Gastroesophageal sphincter (tissue), 4 donors: Measurements from ENCODE around the gene TUBE1. TPM values are rescaled to one million over a fixed set of nuclear protein-coding genes. Genes with fewer than 3 reads are reported as not detected.

Source experiments
- ATAC-seq: fragments of 150-250 bp; one replicate; pipeline ENCODE4 v1.9.1; 2016; ENCODE audit warnings: mild to moderate bottlenecking, moderate library complexity
- H3K27ac ChIP-seq, 4 donors: fragments of 200-600 bp; sonication (generic) in 3 of 4; 1 replicate in 3 of 4; 2 replicates in 1 of 4; pipeline ENCODE4 v1.5.1; 2016 to 2019
- H3K27me3 ChIP-seq: fragments of 200-600 bp; sonication (generic); one replicate; pipeline ENCODE4 v1.5.1; 2019
- H3K36me3 ChIP-seq, 2 donors: fragments of 200-600 bp; sonication (generic); one replicate each; pipeline ENCODE4 v1.5.1; 2019; ENCODE audit warnings: control low read depth in 1 of 2
- H3K4me1 ChIP-seq, 3 donors: fragments of 200-600 bp; sonication (generic); 1 replicate in 2 of 3; 2 replicates in 1 of 3; pipeline ENCODE4 v1.5.1; 2016 to 2019; ENCODE audit warnings: control low read depth in 2 of 3
- H3K4me3 ChIP-seq, 2 donors: fragments of 200-600 bp; sonication (generic); one replicate each; pipeline ENCODE4 v1.5.1; 2019; ENCODE audit warnings: mild to moderate bottlenecking in 1 of 2, moderate library complexity in 1 of 2
- H3K9me3 ChIP-seq, 3 donors: fragments of 200-600 bp; sonication (generic); one replicate each; pipeline ENCODE4 v1.5.1; 2017 to 2019; ENCODE audit warnings: control low read depth in 2 of 3
- CTCF ChIP-seq, 4 experiments: fragments of 200-600 bp in 2 of 4; fragments of 450-650 bp in 2 of 4; sonication (generic) in 1 of 4; IDR thresholded peaks; one replicate each; pipeline ENCODE4 v1.5.1; 2017 to 2019; ENCODE audit warnings: antibody characterized with exemption in 4 of 4, mild to moderate bottlenecking in 2 of 4, moderate library complexity in 2 of 4
- EP300 ChIP-seq: sonication (generic); formaldehyde crosslinking; IDR thresholded peaks from one replicate; pipeline ENCODE4 v1.6.1; 2017; ENCODE audit warnings: antibody characterized with exemption, mild to moderate bottlenecking
- POLR2A ChIP-seq, 2 donors: fragments of 450-650 bp; IDR thresholded peaks; one replicate each; pipeline ENCODE4 v1.6.1; 2017; ENCODE audit warnings: antibody characterized with exemption in 2 of 2, mild to moderate bottlenecking in 2 of 2, moderate library complexity in 1 of 2
- POLR2AphosphoS5 ChIP-seq: sonication (generic); formaldehyde crosslinking; IDR thresholded peaks from one replicate; pipeline ENCODE4 v1.6.1; 2017; ENCODE audit warnings: antibody characterized with exemption
- WGBS, 2 donors: methylation state at CpG; one replicate each; pipeline ENCODE4 v1.1.5; 2018; ENCODE audit warnings: low coverage in 1 of 2; 5-methylcytosine and 5-hydroxymethylcytosine counted together
- total RNA-seq, 4 donors: library from RNA; depleted of rRNA; stranded (reverse); fragments of >200 nt; gene quantifications; one replicate each; pipeline ENCODE4 v1.1.0, GENCODE V29; 2016

TUBE1 gene
- total RNA-seq, 4 donors from 2014 or later, result 17.5 to 58.2 (median 31.6) TPM

- 67 to 86% methylated on average over 4 to 7 of the region's 7 CpGs for WGBS, 2 donors
- TF ChIP-seq POLR2AphosphoS5, result no peak
- TF ChIP-seq POLR2A (IDR thresholded peaks at IDR 0.05), result no peak
- no peak for TF ChIP-seq CTCF (IDR thresholded peaks at IDR 0.05)
- no peak for TF ChIP-seq EP300
- peaks cover 0 to 31% (median 2%) of the 10 kb centered on the region in 3 donors for H3K4me1 ChIP-seq
- H3K36me3 ChIP-seq, result no peaks in the 10 kb centered on the region
- no peaks in the 10 kb centered on the region for H3K27me3 ChIP-seq
- H3K9me3 ChIP-seq, result no peaks in the 10 kb centered on the region
- no peak overlapping the region for H3K4me3 ChIP-seq
- ATAC-seq, result no peak
- peak overlapping the region in 3 of 4 donors; percentile 55 to 62 (median 59) for H3K27ac ChIP-seq
Measured at GRCh38 chr6:112030206-112030960, 56.9 kb downstream of the TUBE1 start.

GRCh38 chr6:112029045-112029822 lies 58.0 kb downstream of the TUBE1 start:
- Histone ChIP-seq H3K27me3 (no peaks in the 10 kb centered on the region), H3K4me1 (peaks cover 0 to 23% (median 2%) of the 10 kb centered on the region in 3 donors), H3K9me3 (peaks cover 0 to 2% (median 0%) of the 10 kb centered on the region in 3 donors), H3K36me3 (no peaks in the 10 kb centered on the region), H3K27ac (peak overlapping the region in 2 of 4 donors; percentile 55 to 62), H3K4me3 (no peak overlapping the region)
- no peak for ATAC-seq
- WGBS, 2 donors, result 76 to 78% methylated on average over 14 of the region's 15 CpGs
- TF ChIP-seq CTCF (IDR thresholded peaks at IDR 0.05) (peak; percentile 19 to 62 (median 28)), POLR2AphosphoS5 (no peak)

GRCh38 chr6:112027942-112028674 lies 59.2 kb downstream of the TUBE1 start:
- ATAC-seq, result no peak
- 60 to 75% methylated on average over 1 to 3 of the region's 3 CpGs for WGBS, 2 donors

GRCh38 chr6:112026933-112027332 lies 60.3 kb downstream of the TUBE1 start:
- no peaks in the 10 kb centered on the region for H3K27me3 ChIP-seq
- ATAC-seq, result no peak
- H3K36me3 ChIP-seq, result no peaks in the 10 kb centered on the region
- TF ChIP-seq POLR2A (IDR thresholded peaks at IDR 0.05) (no peak), CTCF (IDR thresholded peaks at IDR 0.05) (no peak), POLR2AphosphoS5 (no peak), EP300 (no peak)
- WGBS, 2 donors, result 90 to 96% methylated on average over 3 of the region's 4 CpGs
- H3K4me3 ChIP-seq, result no peak overlapping the region
- H3K9me3 ChIP-seq, result peaks cover 0 to 9% (median 0%) of the 10 kb centered on the region in 3 donors
- peaks cover 0 to 26% (median 2%) of the 10 kb centered on the region in 3 donors for H3K4me1 ChIP-seq
- H3K27ac ChIP-seq, result no peak overlapping the region

More at GRCh38 chr6:112027942-112028674, 59.2 kb downstream of the TUBE1 start:
- Histone ChIP-seq H3K4me3 (no peak overlapping the region), H3K4me1 (peaks cover 0 to 23% (median 2%) of the 10 kb centered on the region in 3 donors), H3K27ac (no peak overlapping the region), H3K9me3 (peaks cover 0 to 9% (median 0%) of the 10 kb centered on the region in 3 donors), H3K36me3 (no peaks in the 10 kb centered on the region), H3K27me3 (no peaks in the 10 kb centered on the region)
- TF ChIP-seq POLR2AphosphoS5 (no peak), EP300 (no peak), CTCF (IDR thresholded peaks at IDR 0.05) (no peak), POLR2A (IDR thresholded peaks at IDR 0.05) (no peak)
